A549 (cell line): Measurements from ENCODE around the gene BCL10. TPM values are rescaled to one million over a fixed set of nuclear protein-coding genes. Genes with fewer than 3 reads are reported as not detected.
"Not testable (repeated sequence)": the region's sequence is repeated elsewhere in the genome, so short reads cannot be mapped to it uniquely, and the experiment has no call there.

ENCODE experiments used
- ATAC-seq, 2 experiments: fragments of 200-7000 bp in 1 of 2; fragments of >200 bp in 1 of 2; cut with Nextera tagmentation in 1 of 2; cut with Tn5 transposase in 1 of 2; 3 replicates each; pipeline versions ENCODE4 v1.8.0 to v1.9.1; 2018 to 2020; ENCODE audit warnings: mild to moderate bottlenecking in 1 of 2, moderate library complexity in 1 of 2
- CTCF ChIA-PET: fragments of 300-600 bp; sonication (Branson Sonifier 250); formaldehyde crosslinking; extraction: SDS; loops from one replicate; lab custom pipeline; 2021; ENCODE audit warnings: antibody characterized with exemption, inconsistent platforms; lab: Yijun Ruan, JAX
- POLR2A ChIA-PET: fragments of 350-600 bp; formaldehyde crosslinking; extraction: SDS; loops from one replicate; lab custom pipeline; 2021; ENCODE audit warnings: antibody characterized with exemption, inconsistent platforms; lab: Yijun Ruan, JAX
- DNase-seq, 2 experiments: peaks; one replicate each; pipeline versions ENCODE4 v3.0.0 to v3.0.0-alpha.2; 2011 to 2016; ENCODE audit warnings: low read depth in 1 of 2, low spot score in 1 of 2
- FAIRE-seq: peaks from 2 replicates; lab custom pipeline; 2011; peaks lifted over from hg19 to GRCh38; lab: Jason Lieb, UNC
- H3K27ac ChIP-seq, 2 experiments: fragments of >200 bp; sonication (Bioruptor Twin); formaldehyde crosslinking; 3 replicates each; pipeline ENCODE4 v1.5.1; 2016 to 2017
- H3K4me1 ChIP-seq: fragments of >200 bp; sonication (Bioruptor Twin); formaldehyde crosslinking; 3 replicates; pipeline ENCODE4 v1.6.1; 2016
- H3K4me2 ChIP-seq: fragments of >200 bp; sonication (Bioruptor Twin); formaldehyde crosslinking; 3 replicates; pipeline ENCODE4 v1.6.1; 2016
- H3K4me3 ChIP-seq: fragments of >200 bp; sonication (Bioruptor Twin); formaldehyde crosslinking; 3 replicates; pipeline ENCODE4 v1.5.1; 2016
- H3K9me3 ChIP-seq: fragments of >200 bp; sonication (Bioruptor Twin); formaldehyde crosslinking; 3 replicates; pipeline ENCODE4 v1.6.1; 2016
- CEBPB ChIP-seq, 2 experiments: fragments of >200 bp in 1 of 2; sonication (Bioruptor Twin) in 1 of 2; formaldehyde crosslinking in 1 of 2; IDR thresholded peaks; 2 replicates each; pipeline ENCODE4 v1.6.1; 2012 to 2016
- EHMT2 ChIP-seq: fragments of 200-600 bp; sonication (generic); IDR thresholded peaks from 2 replicates; pipeline ENCODE4 v1.6.1; 2016; ENCODE audit warnings: antibody characterized with exemption, low read depth, mild to moderate bottlenecking, moderate library complexity
- HOXB13 ChIP-seq: fragments of 250-450 bp; sonication (Bioruptor Pico); IDR thresholded peaks from 2 replicates; pipeline ENCODE4 v1.5.0; 2020; ENCODE audit warnings: low read depth, mild to moderate bottlenecking, moderate library complexity
- JUN ChIP-seq, 2 experiments: fragments of >200 bp; sonication (Bioruptor Twin); formaldehyde crosslinking; IDR thresholded peaks; 2 replicates in 1 of 2; 3 replicates in 1 of 2; pipeline ENCODE4 v1.6.1; 2016 to 2017
- KDM1A ChIP-seq: fragments of 200-600 bp; sonication (generic); IDR thresholded peaks from 2 replicates; pipeline ENCODE4 v1.6.1; 2016; ENCODE audit warnings: low read depth, mild to moderate bottlenecking
- KDM5A ChIP-seq: fragments of 200-600 bp; sonication (generic); IDR thresholded peaks from 2 replicates; pipeline ENCODE4 v1.6.1; 2016; ENCODE audit warnings: antibody characterized with exemption, mild to moderate bottlenecking
- MAFK ChIP-seq: fragments of 450-650 bp; IDR thresholded peaks from 2 replicates; pipeline ENCODE4 v1.6.1; 2014; ENCODE audit not compliant: partially characterized antibody
- MYC ChIP-seq: IDR thresholded peaks from 2 replicates; pipeline ENCODE4 v1.6.1; 2012; ENCODE audit warnings: mild to moderate bottlenecking, inconsistent platforms, low read length, improper control_type of control experiment, borderline replicate concordance
- NFE2L2 ChIP-seq: fragments of 150-350 bp; conservative IDR thresholded peaks from 2 replicates; pipeline ENCODE4 v1.6.1; 2014; ENCODE audit warnings: low read length
- RARB ChIP-seq: fragments of 250-450 bp; sonication (Bioruptor Pico); IDR thresholded peaks from 2 replicates; pipeline ENCODE4 v1.8.0; 2021; ENCODE audit warnings: mild to moderate bottlenecking, moderate library complexity
- RCOR1 ChIP-seq: fragments of 150-350 bp; IDR thresholded peaks from 2 replicates; pipeline ENCODE4 v1.6.1; 2014; ENCODE audit warnings: antibody characterized with exemption, low read length, low read depth
- SREBF2 ChIP-seq: fragments of 450-650 bp; IDR thresholded peaks from 2 replicates; pipeline ENCODE4 v1.6.1; 2014; ENCODE audit warnings: mild to moderate bottlenecking, moderate library complexity
- TFCP2L1 ChIP-seq: fragments of 250-450 bp; sonication (Bioruptor Pico); IDR thresholded peaks from 2 replicates; pipeline ENCODE4 v1.5.0; 2021; ENCODE audit warnings: mild to moderate bottlenecking
- ZFP36 ChIP-seq: fragments of 450-650 bp; IDR thresholded peaks from 2 replicates; pipeline ENCODE4 v1.6.1; 2014; ENCODE audit warnings: borderline replicate concordance; ENCODE audit not compliant: partially characterized antibody
- ZSCAN20 ChIP-seq: fragments of 250-450 bp; sonication (Bioruptor Pico); IDR thresholded peaks from 2 replicates; pipeline ENCODE4 v1.8.0; 2022; ENCODE audit warnings: mild to moderate bottlenecking, moderate library complexity
- WGBS: methylation state at CpG from one replicate; pipeline ENCODE4 v1.1.6; 2017; ENCODE audit errors: missing lambda C conversion rate; 5-methylcytosine and 5-hydroxymethylcytosine counted together
- polyA plus RNA-seq, 4 experiments: library from polyadenylated mRNA; depleted of rRNA in 3 of 4; stranded (reverse); fragments of >200 nt; fragmentation: RNase III in 1 of 4; extraction: RNeasy Plus Mini Kit Qiagen cat#74134 plus additional on column Dnase treatment in 1 of 4; gene quantifications; 2 replicates in 3 of 4; 3 replicates in 1 of 4; pipeline ENCODE4 v1.2.3, GENCODE V29; 2011 to 2017
- TF ChIP-seq, protein P1 (sequence below): fragments of 250-450 bp; sonication (Bioruptor Pico); IDR thresholded peaks from 2 replicates; pipeline ENCODE4 v1.5.0; 2020; ENCODE audit warnings: low read depth, mild to moderate bottlenecking, moderate library complexity
- TF ChIP-seq, protein P2 (sequence below): IDR thresholded peaks from 2 replicates; pipeline ENCODE4 v1.6.1; 2012; ENCODE audit warnings: low read depth, borderline replicate concordance
- TF ChIP-seq, protein P3 (sequence below): fragments of >200 bp; sonication (Bioruptor Twin); formaldehyde crosslinking; IDR thresholded peaks from 3 replicates; pipeline ENCODE4 v1.5.1; 2016
- TF ChIP-seq, protein P4 (sequence below): fragments of 450-650 bp; IDR thresholded peaks from 2 replicates; pipeline ENCODE4 v1.6.1; 2014; ENCODE audit warnings: antibody characterized with exemption
- TF ChIP-seq, protein P5 (sequence below): IDR thresholded peaks from 2 replicates; pipeline ENCODE4 v1.6.1; 2012

BCL10 gene
- polyA plus RNA-seq, 2 of the 4 experiments (the other 2 are of a cell fraction) = 8.9 to 15.5 TPM

DNA sequence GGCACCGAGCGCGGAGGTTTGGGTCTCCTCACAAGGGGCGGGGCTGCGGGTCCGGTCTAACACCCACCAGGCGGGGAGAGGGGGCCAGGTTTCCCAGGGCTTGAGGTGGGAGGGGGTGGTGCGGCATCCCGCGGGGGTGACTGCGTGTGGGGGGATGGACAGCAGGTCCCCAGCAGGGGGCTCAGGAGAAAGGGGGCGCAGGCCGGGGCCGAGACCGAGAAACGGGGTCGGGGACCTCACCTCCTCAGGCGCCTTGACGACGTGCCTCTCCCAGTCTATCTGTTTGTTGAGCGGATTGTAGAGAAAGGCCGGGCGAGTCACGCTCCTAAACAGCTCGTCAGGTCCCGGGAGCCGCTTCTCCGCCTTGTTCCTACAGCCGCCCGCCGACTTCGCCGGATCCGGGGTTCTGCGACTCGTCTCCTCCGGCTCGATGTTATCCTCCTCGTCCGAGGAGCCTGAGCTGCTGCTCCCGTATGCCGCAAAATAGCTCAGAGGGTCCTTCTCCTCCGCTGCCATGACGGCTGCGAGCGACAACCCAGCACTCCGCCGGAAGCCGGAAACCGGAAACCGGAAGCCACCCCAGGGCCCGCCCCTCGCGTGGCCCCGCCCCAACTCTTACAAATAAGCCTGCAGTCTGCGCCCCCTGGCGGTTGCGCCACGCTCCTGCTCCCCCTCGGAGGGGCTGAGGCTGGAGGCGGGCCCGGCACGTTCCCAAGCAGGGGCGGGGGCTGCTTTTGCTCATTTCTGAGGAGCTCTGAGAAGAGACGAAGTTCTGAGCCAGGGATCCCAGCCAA is 17.1 kb downstream of the BCL10 start, which contains the start of gene C1orf52 (continued):
- TF ChIP-seq SREBF2 = no peak
- no peak for TF ChIP-seq MYC
- TF ChIP-seq, all 56 proteins: peak for 10

DNA sequence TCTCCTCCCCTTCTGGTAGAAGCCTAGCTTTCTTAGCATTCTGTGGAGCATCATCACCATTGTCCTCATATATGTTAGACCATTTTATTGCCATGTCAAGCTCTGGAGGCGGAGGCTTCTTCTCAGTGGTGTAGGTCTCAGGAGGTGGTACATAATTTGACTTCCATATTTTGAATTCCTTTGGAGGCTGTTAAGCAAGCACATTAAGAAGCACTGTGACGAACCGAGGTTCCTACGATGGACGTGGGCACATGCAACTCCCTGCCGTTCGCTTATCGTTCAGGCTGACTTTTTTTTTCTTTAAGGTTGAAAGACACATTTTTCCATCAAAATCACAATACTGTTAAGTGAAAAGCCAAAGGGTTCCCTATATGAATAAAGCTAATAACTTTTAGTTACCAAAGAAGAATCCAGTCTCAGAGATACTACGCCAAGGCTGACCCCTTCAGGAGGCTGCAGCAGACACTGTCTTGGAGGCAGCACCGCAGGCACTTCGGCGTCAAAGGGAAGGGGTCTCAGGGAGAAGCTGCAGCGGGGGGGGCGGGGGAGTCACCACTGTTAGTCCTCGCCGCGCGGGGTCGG is 17.8 kb downstream of the BCL10 start:
- Histone ChIP-seq H3K4me1 (peaks cover 4% of the 10 kb centered on the region; the same call in 1 of the 3 replicates), H3K4me3 (peak overlapping the region; percentile 98), H3K27ac (peak overlapping the region; percentile 89 to 90), H3K4me2 (peak overlapping the region; percentile 84), H3K9me3 (peaks cover 5% of the 10 kb centered on the region; the same call in 2 of the 3 replicates)
- ChIA-PET POLR2A (interaction anchor here (0.6 to 3.3 kb wide), 7 partner anchors 13 to 314 kb away, joined by 3 to 28 read pairs (median 5); partner anchors contain the start of gene BCL10), CTCF (interaction anchor here (0.7 to 4.4 kb wide), 24 partner anchors 8 to 434 kb away, joined by 3 to 47 read pairs (median 5); partner anchors contain the start of gene BCL10)
- FAIRE-seq = no peak
- no peak for DNase-seq
- WGBS = 20% methylated on average over 12 of the region's 19 CpGs
- no peak for TF ChIP-seq KDM1A
- TF ChIP-seq CEBPB (IDR thresholded peaks at IDR 0.05) = no peak
- TF ChIP-seq TFCP2L1 (CRISPR knock-in tag) = no peak
- no peak for TF ChIP-seq EHMT2
- TF ChIP-seq HOXB13 (CRISPR knock-in tag) = no peak
- TF ChIP-seq RARB (CRISPR knock-in tag) = no peak
- TF ChIP-seq JUN (IDR thresholded peaks at IDR 0.05) = no peak
- TF ChIP-seq SREBF2 = no peak
- TF ChIP-seq, protein P1, sequence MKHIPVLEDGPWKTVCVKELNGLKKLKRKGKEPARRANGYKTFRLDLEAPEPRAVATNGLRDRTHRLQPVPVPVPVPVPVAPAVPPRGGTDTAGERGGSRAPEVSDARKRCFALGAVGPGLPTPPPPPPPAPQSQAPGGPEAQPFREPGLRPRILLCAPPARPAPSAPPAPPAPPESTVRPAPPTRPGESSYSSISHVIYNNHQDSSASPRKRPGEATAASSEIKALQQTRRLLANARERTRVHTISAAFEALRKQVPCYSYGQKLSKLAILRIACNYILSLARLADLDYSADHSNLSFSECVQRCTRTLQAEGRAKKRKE (CRISPR knock-in tag) = no peak
- no peak for TF ChIP-seq MAFK
- TF ChIP-seq RCOR1 = no peak
- TF ChIP-seq MYC = no peak
- TF ChIP-seq NFE2L2 = no peak
- TF ChIP-seq, protein P2, sequence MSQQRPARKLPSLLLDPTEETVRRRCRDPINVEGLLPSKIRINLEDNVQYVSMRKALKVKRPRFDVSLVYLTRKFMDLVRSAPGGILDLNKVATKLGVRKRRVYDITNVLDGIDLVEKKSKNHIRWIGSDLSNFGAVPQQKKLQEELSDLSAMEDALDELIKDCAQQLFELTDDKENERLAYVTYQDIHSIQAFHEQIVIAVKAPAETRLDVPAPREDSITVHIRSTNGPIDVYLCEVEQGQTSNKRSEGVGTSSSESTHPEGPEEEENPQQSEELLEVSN = no peak
- TF ChIP-seq ZSCAN20 (CRISPR knock-in tag) = no peak
- TF ChIP-seq KDM5A = no peak
- TF ChIP-seq, protein P3, sequence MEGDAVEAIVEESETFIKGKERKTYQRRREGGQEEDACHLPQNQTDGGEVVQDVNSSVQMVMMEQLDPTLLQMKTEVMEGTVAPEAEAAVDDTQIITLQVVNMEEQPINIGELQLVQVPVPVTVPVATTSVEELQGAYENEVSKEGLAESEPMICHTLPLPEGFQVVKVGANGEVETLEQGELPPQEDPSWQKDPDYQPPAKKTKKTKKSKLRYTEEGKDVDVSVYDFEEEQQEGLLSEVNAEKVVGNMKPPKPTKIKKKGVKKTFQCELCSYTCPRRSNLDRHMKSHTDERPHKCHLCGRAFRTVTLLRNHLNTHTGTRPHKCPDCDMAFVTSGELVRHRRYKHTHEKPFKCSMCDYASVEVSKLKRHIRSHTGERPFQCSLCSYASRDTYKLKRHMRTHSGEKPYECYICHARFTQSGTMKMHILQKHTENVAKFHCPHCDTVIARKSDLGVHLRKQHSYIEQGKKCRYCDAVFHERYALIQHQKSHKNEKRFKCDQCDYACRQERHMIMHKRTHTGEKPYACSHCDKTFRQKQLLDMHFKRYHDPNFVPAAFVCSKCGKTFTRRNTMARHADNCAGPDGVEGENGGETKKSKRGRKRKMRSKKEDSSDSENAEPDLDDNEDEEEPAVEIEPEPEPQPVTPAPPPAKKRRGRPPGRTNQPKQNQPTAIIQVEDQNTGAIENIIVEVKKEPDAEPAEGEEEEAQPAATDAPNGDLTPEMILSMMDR = no peak
- TF ChIP-seq, protein P4, sequence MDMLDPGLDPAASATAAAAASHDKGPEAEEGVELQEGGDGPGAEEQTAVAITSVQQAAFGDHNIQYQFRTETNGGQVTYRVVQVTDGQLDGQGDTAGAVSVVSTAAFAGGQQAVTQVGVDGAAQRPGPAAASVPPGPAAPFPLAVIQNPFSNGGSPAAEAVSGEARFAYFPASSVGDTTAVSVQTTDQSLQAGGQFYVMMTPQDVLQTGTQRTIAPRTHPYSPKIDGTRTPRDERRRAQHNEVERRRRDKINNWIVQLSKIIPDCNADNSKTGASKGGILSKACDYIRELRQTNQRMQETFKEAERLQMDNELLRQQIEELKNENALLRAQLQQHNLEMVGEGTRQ = no peak
- no peak for TF ChIP-seq ZFP36
- TF ChIP-seq, protein P5, sequence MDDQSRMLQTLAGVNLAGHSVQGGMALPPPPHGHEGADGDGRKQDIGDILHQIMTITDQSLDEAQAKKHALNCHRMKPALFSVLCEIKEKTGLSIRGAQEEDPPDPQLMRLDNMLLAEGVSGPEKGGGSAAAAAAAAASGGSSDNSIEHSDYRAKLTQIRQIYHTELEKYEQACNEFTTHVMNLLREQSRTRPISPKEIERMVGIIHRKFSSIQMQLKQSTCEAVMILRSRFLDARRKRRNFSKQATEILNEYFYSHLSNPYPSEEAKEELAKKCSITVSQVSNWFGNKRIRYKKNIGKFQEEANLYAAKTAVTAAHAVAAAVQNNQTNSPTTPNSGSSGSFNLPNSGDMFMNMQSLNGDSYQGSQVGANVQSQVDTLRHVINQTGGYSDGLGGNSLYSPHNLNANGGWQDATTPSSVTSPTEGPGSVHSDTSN = no peak
- ATAC-seq = peak; percentile 44 to 45

DNA sequence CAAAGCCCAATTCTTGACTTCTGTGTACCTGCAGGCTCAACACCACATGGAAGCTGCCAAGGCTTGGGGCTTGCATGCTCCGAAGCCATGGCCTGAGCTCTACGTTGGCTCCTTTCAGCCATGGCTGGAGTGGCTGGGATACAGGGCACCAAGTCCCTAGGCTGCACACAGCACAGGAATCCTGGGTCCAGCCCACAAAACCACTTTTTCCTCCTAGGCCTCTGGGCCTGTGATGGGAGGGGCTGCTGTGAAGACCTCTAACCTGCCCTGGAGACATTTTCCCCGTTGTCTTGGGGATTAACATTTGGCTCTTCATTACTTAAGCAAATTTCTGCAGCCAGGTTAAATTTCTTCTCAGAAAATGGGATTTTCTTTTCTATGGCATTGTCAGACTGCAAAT is 27.4 kb downstream of the BCL10 start:
- H3K4me3 ChIP-seq, POLR2A ChIA-PET, FAIRE-seq, H3K9me3 ChIP-seq, H3K4me2 ChIP-seq, H3K4me1 ChIP-seq, DNase-seq, ATAC-seq, H3K27ac ChIP-seq: not testable (repeated sequence)
- WGBS = 84% methylated on average over 2 of the region's 3 CpGs
- CTCF ChIA-PET = interaction anchor here (1.5 to 2.9 kb wide), 3 partner anchors 10 to 304 kb away, joined by 9 to 14 read pairs (median 11); partner anchors contain the start of gene C1orf52
